ENCODE data around the gene SPSB4.

GRCh38 chr3:141083836-141084649 lies 32.9 kb downstream of the SPSB4 start:
- TF ChIP-seq ATF3 (IDR thresholded peaks at IDR 0.05) (no peak), SP1 (IDR thresholded peaks at IDR 0.05) (no peak), REST (IDR thresholded peaks at IDR 0.05) (no peak)

Measured in liver (tissue), 2 donors.